Measurements from ENCODE around the gene UST.
"Not testable (repeated sequence)": the region's sequence is repeated elsewhere in the genome, so short reads cannot be mapped to it uniquely, and the experiment has no call there.

UST gene

DNA sequence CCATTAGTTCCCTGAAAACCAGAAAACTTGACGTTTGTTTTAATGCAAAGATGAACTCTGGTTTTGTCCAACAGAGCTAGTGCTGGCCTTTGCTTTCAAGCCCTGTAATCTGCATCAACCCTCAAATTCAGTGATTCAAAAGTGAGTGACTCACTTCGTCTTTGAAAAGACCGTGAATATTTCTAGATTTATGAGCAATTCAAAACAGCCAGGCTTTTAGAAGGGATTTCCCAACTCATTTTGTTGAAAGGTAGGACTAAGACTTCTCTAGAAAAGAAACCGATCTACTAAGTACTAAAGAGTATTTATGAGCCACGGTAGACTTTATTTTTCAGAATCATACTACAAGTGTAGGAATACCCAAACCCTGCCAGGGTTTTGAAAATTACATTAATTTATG lies 121.5 kb downstream of the UST start:
- DNase-seq (ENCODE audit: low spot score) = no peak

DNA sequence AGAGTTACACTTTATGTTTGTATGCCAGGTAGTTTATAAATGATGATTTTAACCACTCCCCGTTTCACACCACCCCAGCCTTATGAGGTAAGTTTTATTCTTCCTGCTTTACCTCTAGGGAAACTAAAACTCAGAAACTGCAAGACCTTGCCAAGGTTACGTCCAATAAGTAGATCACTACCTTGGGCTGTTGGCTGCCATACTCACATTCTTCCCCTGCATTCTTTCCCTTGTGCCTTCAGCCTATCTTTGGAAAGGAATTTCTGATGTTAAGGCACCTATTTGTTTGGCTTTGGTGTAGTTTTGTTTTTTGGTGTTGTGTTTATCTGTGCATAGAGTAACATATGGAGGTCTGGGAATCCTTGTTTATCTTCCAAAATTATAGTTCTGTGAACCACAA lies 122.1 kb downstream of the UST start:
- no peak for DNase-seq (ENCODE audit: low spot score)

DNA sequence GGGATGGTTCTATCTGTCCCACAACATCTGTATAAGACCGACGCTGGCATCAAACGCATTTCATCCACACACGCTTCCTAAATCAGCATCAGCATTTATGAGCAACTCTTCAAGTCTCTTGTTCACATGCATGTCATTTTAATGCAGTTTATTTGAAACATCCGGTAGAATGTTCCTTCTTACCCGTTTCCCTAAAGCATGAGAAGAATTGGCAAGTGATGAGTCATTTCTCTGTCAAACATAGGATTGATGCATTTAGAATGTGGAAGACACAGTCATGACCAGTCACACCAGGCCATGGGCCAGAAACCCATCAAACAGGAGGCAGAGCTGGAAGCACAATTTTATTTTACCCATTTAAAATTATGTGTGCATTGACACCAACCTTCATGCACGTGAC lies 122.8 kb downstream of the UST start:
- DNase-seq (ENCODE audit: low spot score) = no peak

DNA sequence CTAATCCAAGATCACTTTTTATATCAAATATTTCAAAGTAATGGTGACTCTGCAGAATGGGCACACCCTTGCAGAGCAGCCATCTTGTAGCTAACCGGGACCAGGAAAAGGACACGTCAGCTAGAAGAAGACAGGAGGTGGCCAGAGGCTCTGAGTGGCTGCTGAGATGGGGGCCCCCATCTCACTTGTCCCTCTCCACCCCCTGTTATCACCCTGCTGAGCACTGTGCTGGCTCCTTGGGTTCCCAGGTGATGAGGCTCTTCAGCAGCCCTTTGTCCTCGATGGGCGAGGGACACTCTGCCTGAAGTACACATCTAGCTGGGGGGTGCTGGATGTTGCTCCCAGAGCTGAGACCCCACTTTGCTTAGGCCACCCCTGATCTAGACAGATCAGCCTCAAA lies 126.3 kb downstream of the UST start:
- DNase-seq (ENCODE audit: low spot score) = no peak

DNA sequence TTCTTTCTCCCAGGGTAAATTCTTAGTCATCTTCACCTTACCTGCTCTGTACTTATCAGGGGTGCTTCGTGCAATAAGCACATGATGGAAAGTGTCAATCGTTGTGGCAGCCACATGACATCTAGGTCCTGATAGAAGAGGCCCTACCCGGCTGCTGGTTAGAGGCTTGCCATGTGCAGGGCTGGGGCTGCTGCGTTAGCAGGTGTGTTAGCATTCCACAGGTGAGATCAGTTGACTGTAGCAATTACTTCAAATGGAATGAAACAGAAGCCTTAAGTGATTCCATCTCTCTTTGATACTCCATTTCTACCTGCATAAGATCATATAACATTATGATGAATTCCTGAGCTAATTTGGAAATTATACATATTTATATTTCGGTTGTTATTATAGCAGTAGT lies 127.0 kb downstream of the UST start:
- DNase-seq (ENCODE audit: low spot score) = no peak

- DNase-seq (ENCODE audit: low spot score) = no peak
These were observed 128.0 kb downstream of the UST start for GRCh38 chr6:148874698-148875293.

DNA sequence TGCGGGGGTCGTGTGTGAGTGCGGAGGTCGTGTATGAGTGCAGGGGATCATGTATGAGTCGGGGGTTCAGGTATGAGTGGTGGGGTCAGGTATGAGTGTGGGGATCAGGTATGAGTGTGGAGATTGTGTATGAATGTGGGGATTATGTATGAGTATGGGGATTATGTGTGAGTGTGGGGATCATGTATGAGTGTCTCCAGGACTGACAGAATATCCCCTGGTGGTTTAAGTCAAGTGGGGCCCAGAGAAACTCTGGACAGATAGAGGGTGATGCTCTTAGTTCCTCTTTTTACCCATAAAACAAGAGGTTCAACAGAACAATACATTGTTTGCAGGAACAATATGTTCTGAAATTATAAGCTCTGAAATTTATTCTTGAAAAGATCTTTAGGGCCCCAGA lies 131.9 kb downstream of the UST start:
- DNase-seq (ENCODE audit: low spot score) = no peak

DNA sequence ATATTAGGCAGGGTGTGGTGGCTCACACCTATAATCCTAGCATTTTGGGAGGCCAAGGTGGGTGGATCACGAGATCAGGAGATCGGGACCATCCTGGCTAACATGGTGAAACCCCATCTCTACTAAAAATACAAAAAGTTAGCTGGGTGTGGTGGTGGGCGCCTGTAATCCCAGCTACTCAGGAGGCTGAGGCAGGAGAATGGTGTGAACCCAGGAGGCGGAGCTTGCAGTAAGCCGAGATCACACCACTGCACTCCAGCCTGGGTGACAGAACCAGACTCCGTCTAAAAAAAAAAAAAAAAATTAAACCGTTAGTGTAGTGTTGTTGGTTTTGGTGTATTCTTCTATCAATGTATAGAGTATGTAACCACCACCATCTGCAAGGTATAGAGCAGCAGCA lies 133.9 kb downstream of the UST start:
- not testable (repeated sequence) for DNase-seq (ENCODE audit: low spot score)

DNA sequence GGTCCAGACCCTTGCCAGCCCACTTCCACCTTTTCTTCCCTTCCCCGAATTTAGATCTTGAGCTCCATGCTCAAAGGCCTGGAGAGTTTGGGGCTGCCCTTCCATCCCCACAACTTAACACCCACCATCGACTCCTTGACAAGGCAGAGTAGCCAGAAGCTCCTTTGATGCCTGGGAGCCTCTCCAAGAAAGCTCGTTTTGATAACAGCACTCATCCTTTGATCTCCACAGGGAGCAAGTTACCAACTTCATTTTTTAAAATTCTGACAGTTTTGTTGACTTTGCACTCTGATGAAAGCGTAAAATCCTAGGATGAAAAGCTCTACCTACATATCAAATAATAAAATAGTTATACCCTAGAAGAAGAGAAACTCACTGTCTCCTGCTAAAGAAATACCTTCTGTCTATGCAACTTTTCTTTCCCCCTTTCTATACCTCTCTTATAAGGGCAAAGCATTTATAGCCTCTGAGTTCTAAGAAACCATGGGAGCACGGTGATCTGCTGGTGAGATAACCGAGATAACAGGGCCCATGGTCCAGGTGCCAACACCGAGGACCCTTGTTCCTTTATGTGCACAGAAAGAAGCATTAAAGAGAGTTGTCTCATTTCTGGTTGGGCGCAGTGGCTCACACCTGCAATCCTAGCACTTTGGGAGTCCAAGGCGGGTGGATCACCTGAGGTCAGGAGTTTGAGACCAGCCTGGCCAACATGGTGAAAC lies 134.9 kb downstream of the UST start:
- DNase-seq (ENCODE audit: low spot score) = no peak

- DNase-seq (ENCODE audit: low spot score) = no peak
These were observed 136.4 kb downstream of the UST start for GRCh38 chr6:148883270-148883669.

- DNase-seq (ENCODE audit: low spot score) = no peak
These were observed 137.6 kb downstream of the UST start for GRCh38 chr6:148884461-148884860.

GRCh38 chr6:148885136-148885865 lies 138.5 kb downstream of the UST start:
- DNase-seq (ENCODE audit: low spot score) = no peak

GRCh38 chr6:148885925-148886845 lies 139.4 kb downstream of the UST start:
- no peak for DNase-seq (ENCODE audit: low spot score)

DNA sequence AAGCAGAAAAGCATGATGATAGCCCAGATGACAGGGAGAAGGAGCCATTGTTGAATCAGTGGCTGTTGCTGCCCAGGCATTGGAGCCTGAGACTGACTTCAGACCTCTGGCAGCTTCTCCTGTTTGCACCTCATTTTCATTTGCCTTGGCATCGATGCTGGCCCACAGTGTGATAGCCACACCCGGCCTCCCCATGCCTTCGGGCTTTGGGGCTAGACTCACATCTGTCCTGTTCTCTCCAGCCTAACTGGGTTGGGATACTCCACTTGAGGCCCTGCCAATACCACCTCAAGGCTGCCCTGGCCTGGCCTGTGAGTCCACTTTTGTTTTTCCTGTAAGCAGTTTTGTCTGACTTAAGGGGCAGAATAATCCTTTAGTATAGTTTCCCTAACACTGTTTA lies 140.4 kb downstream of the UST start:
- no peak for DNase-seq (ENCODE audit: low spot score)

GRCh38 chr6:148888856-148889255 lies 142.0 kb downstream of the UST start:
- DNase-seq (ENCODE audit: low spot score) = no peak

- DNase-seq (ENCODE audit: low spot score) = no peak
These were observed 143.3 kb downstream of the UST start for GRCh38 chr6:148890096-148890495.

DNA sequence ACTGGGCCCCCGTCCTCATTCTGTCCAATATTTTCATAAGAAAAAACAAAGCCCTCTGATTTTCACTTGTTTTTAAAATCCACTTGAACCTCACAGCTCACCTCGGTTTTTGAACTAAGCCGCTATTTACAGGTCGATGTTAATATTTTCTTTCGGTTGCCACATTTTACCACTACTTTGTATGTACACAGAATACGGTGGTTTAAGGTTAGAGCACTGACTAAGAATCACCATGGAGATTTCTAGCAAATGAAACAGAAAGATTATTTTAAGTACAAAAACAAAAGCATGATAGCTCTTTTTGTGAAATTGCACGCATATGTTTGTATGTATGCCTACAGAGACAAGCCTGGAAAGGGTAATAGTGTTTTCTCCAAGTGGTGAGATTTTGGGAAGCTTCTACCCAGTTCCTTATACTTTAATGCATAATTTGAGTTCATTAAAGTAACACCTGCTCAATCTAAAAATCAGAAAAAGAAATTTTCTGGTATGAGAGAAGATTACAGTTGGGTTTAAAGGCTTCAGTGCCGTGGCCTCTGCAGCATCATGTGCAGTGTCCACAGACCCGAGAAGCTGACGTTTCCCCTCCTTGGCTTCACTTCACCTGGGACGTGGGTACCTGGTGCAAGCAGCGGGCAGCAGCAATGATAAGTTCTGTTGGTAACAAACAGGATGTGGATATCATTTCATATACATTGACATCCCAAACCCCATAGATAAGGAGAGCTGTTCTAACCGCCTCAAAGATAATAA lies 144.0 kb downstream of the UST start:
- no peak for DNase-seq (ENCODE audit: low spot score)

GRCh38 chr6:148891405-148891783 lies 144.6 kb downstream of the UST start:
- no peak for DNase-seq (ENCODE audit: low spot score)

DNA sequence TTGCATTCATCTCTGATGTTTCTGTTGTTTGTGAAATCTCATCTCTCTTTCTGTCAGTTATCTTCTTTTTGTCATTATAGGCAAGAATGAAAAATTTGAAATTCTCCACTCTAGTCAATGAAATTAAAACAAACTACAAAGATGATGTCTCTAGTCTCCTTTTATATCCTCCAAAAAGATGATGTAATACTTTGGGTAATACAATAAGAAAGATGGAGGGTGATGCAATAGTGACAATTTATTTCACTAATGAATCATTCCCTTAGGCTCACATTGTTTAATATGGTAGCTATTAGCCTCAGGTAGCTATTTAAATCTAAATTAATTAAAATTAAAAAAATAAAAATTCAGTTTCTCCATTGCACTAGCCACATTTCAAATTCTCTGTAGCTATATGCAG lies 145.4 kb downstream of the UST start:
- no peak for DNase-seq (ENCODE audit: low spot score)

- no peak for DNase-seq (ENCODE audit: low spot score)
These were observed 146.2 kb downstream of the UST start for GRCh38 chr6:148893073-148893472.

GRCh38 chr6:148893481-148893880 lies 146.7 kb downstream of the UST start:
- no peak for DNase-seq (ENCODE audit: low spot score)
